Prostate gland (tissue), 2 donors: ENCODE measurements around the gene TGFBR1. TPM values are rescaled to one million over a fixed set of nuclear protein-coding genes. Genes with fewer than 3 reads are reported as not detected.

Experiments
- DNase-seq: peaks from one replicate; pipeline ENCODE4 v3.0.0-alpha.2; 2019; ENCODE audit warnings: low spot score
- H3K27ac ChIP-seq, 2 donors: fragments of 200-600 bp; sonication (generic); 2 replicates each; pipeline ENCODE4 v1.5.1; 2017 to 2019
- H3K27me3 ChIP-seq: fragments of 200-600 bp; sonication (generic); replicated peaks from 2 replicates; pipeline ENCODE4 v1.5.1; 2019; ENCODE audit not compliant: insufficient read depth
- H3K36me3 ChIP-seq, 2 donors: fragments of 200-600 bp; sonication (generic); 1 replicate in 1 of 2; 2 replicates in 1 of 2; pipeline versions ENCODE4 v1.5.1 to v1.8.1; 2017 to 2019
- H3K4me1 ChIP-seq: fragments of 200-600 bp; sonication (generic); replicated peaks from 2 replicates; pipeline ENCODE4 v1.5.1; 2019
- H3K4me3 ChIP-seq, 2 donors: fragments of 200-600 bp; sonication (generic); 2 replicates each; pipeline ENCODE4 v1.5.1; 2017 to 2019
- H3K9me3 ChIP-seq: fragments of 200-600 bp; sonication (generic); 2 replicates; pipeline ENCODE4 v1.5.1; 2017
- POLR2A ChIP-seq: fragments of 450-650 bp; IDR thresholded peaks from one replicate; pipeline ENCODE4 v1.6.1; 2016; ENCODE audit warnings: antibody characterized with exemption, mild to moderate bottlenecking
- POLR2AphosphoS5 ChIP-seq: sonication (generic); formaldehyde crosslinking; IDR thresholded peaks from one replicate; pipeline ENCODE4 v1.6.1; 2017; ENCODE audit warnings: antibody characterized with exemption
- WGBS: methylation state at CpG from one replicate; pipeline ENCODE4 v1.1.5; 2018; 5-methylcytosine and 5-hydroxymethylcytosine counted together
- intact Hi-C: fragments of 100-400 bp; cut with DNase I; formaldehyde crosslinking; loops from one replicate; pipeline ENCODE4 v1.14.2; 2022
- total RNA-seq, 2 donors: library from RNA; depleted of rRNA; stranded (reverse); fragments of >200 nt; gene quantifications; one replicate each; pipeline ENCODE4 v1.1.0, GENCODE V29; 2016
- TF ChIP-seq, protein P1 (sequence below), 4 experiments: fragments of 200-600 bp in 2 of 4; fragments of 450-650 bp in 2 of 4; sonication (generic) in 2 of 4; IDR thresholded peaks; 1 replicate in 3 of 4; 2 replicates in 1 of 4; pipeline ENCODE4 v1.5.1; 2016 to 2019; ENCODE audit warnings: antibody characterized with exemption in 4 of 4, mild to moderate bottlenecking in 2 of 4, moderate library complexity in 2 of 4

Gene TGFBR1
- total RNA-seq, 2 donors from 2014 or later: 22.2 to 25.5 TPM

DNA sequence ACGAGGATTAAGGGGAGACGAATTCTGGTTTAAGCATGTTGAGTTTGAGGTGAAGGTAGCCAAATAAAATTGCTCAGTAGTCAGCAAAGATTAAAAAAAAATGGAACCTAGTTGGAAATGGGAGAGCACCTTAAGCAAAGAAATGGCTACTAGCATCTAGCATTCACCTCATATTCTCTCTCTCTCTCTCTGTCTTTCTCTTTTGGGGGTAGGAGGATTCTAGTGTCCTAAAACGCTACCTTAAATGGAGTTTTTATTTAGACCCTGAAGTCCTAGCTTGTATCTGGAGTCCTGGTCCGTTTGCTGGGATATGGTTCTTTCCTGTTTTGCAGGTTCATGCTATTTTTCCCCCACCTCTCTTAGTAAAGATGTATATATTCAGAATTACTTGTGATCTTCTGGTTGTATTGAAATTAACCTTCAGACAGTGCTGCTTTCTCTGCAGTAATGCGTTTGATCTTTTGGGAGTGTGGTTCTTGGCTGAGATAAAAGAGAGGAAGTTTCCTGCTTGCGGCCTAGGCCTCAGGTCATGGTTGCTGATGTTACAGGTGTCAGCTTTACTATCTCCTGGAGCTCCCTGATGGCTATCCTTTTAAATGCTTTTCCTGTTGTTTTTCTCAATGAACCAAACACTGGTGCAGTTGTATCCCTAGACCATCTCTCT, 8.0 kb downstream of the TGFBR1 start:
- Histone ChIP-seq H3K36me3 (no peaks in the 10 kb centered on the region), H3K27ac (no peak overlapping the region), H3K27me3 (no peaks in the 10 kb centered on the region), H3K4me1 (no peaks in the 10 kb centered on the region), H3K9me3 (no peaks in the 10 kb centered on the region), H3K4me3 (no peak overlapping the region)
- 71% methylated on average over 6 of the region's 6 CpGs for WGBS
- no peak for TF ChIP-seq POLR2AphosphoS5
- intact Hi-C loops: no loop called here
- DNase-seq: no peak

DNA sequence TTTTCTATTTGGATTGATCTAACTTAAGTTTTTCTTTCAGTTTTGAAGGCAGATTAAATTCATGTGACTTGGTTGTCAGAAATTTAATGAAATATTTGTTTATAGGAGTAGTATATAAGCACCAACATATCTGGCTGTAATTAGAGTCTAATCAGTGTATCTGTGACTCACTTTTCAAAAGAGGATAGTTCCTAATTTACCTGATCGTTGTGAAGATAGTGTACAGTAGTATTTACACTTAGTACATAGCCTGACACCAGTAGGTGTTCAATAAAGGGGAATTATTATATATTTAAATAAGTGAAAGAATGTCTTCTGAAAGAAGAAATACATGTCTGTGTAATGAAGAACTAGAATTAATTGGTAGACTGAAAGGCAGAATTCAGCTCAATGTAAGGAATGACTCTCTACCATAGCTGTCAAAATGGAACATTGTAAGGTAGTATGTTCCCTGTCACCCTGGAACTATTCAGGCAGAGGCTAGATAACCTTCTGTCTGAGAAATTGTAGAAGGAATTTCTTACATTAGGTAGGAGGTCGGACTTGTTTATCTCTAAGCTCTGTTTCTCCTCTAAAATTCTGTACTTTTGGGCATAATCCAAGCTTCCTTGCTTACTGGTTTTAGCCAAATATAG, 8.6 kb downstream of the TGFBR1 start:
- Histone ChIP-seq H3K4me3 (no peak overlapping the region), H3K36me3 (no peaks in the 10 kb centered on the region), H3K9me3 (no peaks in the 10 kb centered on the region), H3K4me1 (no peaks in the 10 kb centered on the region), H3K27ac (no peak overlapping the region), H3K27me3 (no peaks in the 10 kb centered on the region)
- intact Hi-C loops: no loop called here
- 61% methylated on average over 2 of the region's 2 CpGs for WGBS
- TF ChIP-seq POLR2AphosphoS5 (no peak), POLR2A (no peak)
- TF ChIP-seq, protein P1, sequence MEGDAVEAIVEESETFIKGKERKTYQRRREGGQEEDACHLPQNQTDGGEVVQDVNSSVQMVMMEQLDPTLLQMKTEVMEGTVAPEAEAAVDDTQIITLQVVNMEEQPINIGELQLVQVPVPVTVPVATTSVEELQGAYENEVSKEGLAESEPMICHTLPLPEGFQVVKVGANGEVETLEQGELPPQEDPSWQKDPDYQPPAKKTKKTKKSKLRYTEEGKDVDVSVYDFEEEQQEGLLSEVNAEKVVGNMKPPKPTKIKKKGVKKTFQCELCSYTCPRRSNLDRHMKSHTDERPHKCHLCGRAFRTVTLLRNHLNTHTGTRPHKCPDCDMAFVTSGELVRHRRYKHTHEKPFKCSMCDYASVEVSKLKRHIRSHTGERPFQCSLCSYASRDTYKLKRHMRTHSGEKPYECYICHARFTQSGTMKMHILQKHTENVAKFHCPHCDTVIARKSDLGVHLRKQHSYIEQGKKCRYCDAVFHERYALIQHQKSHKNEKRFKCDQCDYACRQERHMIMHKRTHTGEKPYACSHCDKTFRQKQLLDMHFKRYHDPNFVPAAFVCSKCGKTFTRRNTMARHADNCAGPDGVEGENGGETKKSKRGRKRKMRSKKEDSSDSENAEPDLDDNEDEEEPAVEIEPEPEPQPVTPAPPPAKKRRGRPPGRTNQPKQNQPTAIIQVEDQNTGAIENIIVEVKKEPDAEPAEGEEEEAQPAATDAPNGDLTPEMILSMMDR (IDR thresholded peaks at IDR 0.05): no peak
- no peak for DNase-seq

DNA sequence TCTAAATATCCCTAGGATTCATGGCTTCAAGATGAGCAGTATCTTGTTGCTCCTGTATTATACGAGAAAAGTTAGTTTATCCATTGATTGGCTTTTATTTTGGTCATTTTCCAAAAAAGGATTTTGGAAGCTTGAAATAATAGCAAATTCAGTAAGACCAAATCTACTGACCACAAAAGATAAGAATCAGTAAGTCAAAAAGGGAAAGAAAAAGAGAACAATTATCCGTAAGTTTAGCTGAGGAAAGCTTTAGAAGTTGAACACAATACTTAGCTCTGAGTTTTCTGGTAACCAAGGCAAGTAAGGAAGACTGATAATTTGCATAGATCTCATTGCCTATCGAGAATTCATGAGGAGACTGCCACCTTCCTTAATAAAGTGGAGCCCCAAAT, 9.1 kb downstream of the TGFBR1 start:
- H3K36me3 ChIP-seq: no peaks in the 10 kb centered on the region

GRCh38 chr9:99114846-99115500, 10.1 kb downstream of the TGFBR1 start:
- TF ChIP-seq POLR2A (no peak), POLR2AphosphoS5 (no peak)
- TF ChIP-seq, protein P1 (IDR thresholded peaks at IDR 0.05): no peak
- no peaks in the 10 kb centered on the region for H3K4me1 ChIP-seq
- intact Hi-C loops: no loop called here

More for the DNA sequence above, 9.1 kb downstream of the TGFBR1 start:
- 70% methylated on average over 3 of the region's 3 CpGs for WGBS
- no peaks in the 10 kb centered on the region for H3K4me1 ChIP-seq
- intact Hi-C loops: no loop called here
- H3K4me3 ChIP-seq: no peak overlapping the region
- TF ChIP-seq POLR2A (no peak), POLR2AphosphoS5 (no peak)
- TF ChIP-seq, protein P1 (IDR thresholded peaks at IDR 0.05): no peak
- no peak overlapping the region for H3K27ac ChIP-seq
- H3K9me3 ChIP-seq: no peaks in the 10 kb centered on the region
- no peak for DNase-seq
- no peaks in the 10 kb centered on the region for H3K27me3 ChIP-seq

GRCh38 chr9:99116003-99116411, 11.1 kb downstream of the TGFBR1 start:
- H3K36me3 ChIP-seq: no peaks in the 10 kb centered on the region
- H3K9me3 ChIP-seq: no peaks in the 10 kb centered on the region
- H3K4me3 ChIP-seq: no peak overlapping the region
- H3K27me3 ChIP-seq: no peaks in the 10 kb centered on the region
- intact Hi-C loops: no loop called here
- TF ChIP-seq POLR2A: no peak
- TF ChIP-seq POLR2AphosphoS5: no peak
- TF ChIP-seq, protein P1 (IDR thresholded peaks at IDR 0.05): no peak
- WGBS: 55% methylated on average over 3 of the region's 3 CpGs
- H3K4me1 ChIP-seq: no peaks in the 10 kb centered on the region
- no peak for DNase-seq
- no peak overlapping the region for H3K27ac ChIP-seq

More at GRCh38 chr9:99114846-99115500, 10.1 kb downstream of the TGFBR1 start:
- WGBS: 81% methylated on average over 6 of the region's 6 CpGs
- Histone ChIP-seq H3K27me3 (no peaks in the 10 kb centered on the region), H3K27ac (no peak overlapping the region), H3K36me3 (no peaks in the 10 kb centered on the region), H3K9me3 (no peaks in the 10 kb centered on the region), H3K4me3 (no peak overlapping the region)
- DNase-seq: no peak
